ENCODE measurements around the gene RADIL.

GRCh38 chr7:4782333-4783291, 100.9 kb downstream of the RADIL start:
- no peak for TF ChIP-seq CTCF (tag by site-specific recombination; IDR thresholded peaks at IDR 0.05)
- TF ChIP-seq GLIS1 (tag by site-specific recombination; IDR thresholded peaks at IDR 0.05) = no peak
- TF ChIP-seq ZNF449 (tag by site-specific recombination; IDR thresholded peaks at IDR 0.05) = no peak
- no peak for TF ChIP-seq ZNF514 (tag by site-specific recombination; IDR thresholded peaks at IDR 0.05)
- TF ChIP-seq ZNF138 (tag by site-specific recombination; IDR thresholded peaks at IDR 0.05; ENCODE audit: borderline replicate concordance) = no peak
- TF ChIP-seq ZNF513 (tag by site-specific recombination; IDR thresholded peaks at IDR 0.05) = no peak
- TF ChIP-seq ELK4 (IDR thresholded peaks at IDR 0.05; ENCODE audit: borderline replicate concordance, low read depth, low read length) = no peak
- TF ChIP-seq ZNF335 (tag by site-specific recombination; conservative IDR thresholded peaks at IDR 0.05) = no peak
- no peak for TF ChIP-seq ZNF362 (tag by site-specific recombination; IDR thresholded peaks at IDR 0.05)
- TF ChIP-seq ZNF121 (tag by site-specific recombination; IDR thresholded peaks at IDR 0.05) = no peak; the same call in none of the 2 replicates
